SK-N-SH (cell line): ENCODE measurements around the gene CLN6. TPM values are rescaled to one million over a fixed set of nuclear protein-coding genes. Genes with fewer than 3 reads are reported as not detected.

ENCODE experiments used
- CTCF ChIA-PET: fragments of 300-600, 350-600 bp; formaldehyde crosslinking; extraction: SDS; loops from one replicate; lab custom pipeline; 2021; lab: Yijun Ruan, JAX
- POLR2A ChIA-PET: fragments of 350-600 bp; sonication (Branson Sonifier 250); formaldehyde crosslinking; extraction: SDS; loops from one replicate; lab custom pipeline; 2020; ENCODE audit warnings: antibody characterized with exemption, inconsistent platforms; lab: Yijun Ruan, JAX
- DNase-seq: peaks from one replicate; pipeline ENCODE4 v3.0.0; 2012
- H2AFZ ChIP-seq: fragments of 200-600 bp; sonication (generic); 2 replicates; pipeline ENCODE4 v1.8.1; 2016; ENCODE audit warnings: antibody characterized with exemption, mild to moderate bottlenecking, low read depth
- H3F3A ChIP-seq: fragments of 200-600 bp; sonication (generic); replicated peaks from 2 replicates; pipeline ENCODE3; 2016; ENCODE audit warnings: antibody characterized with exemption, mild to moderate bottlenecking; ENCODE audit not compliant: insufficient read depth
- H3K27ac ChIP-seq, 2 experiments: fragments of 200-500 bp in 1 of 2; fragments of 200-600 bp in 1 of 2; sonication (Bioruptor generic) in 1 of 2; sonication (generic), shearing (Covaris generic) in 1 of 2; 2 replicates each; pipeline versions ENCODE4 v1.5.1 to v1.6.1; 2014 to 2016; ENCODE audit warnings: low read depth in 2 of 2, inconsistent platforms in 1 of 2, low read length in 1 of 2, mild to moderate bottlenecking in 1 of 2, mixed read lengths in 1 of 2
- H3K27me3 ChIP-seq: fragments of 200-600 bp; sonication (generic), shearing (Covaris generic); 2 replicates; pipeline ENCODE4 v1.6.1; 2016; ENCODE audit warnings: mixed run types; ENCODE audit not compliant: insufficient read depth
- H3K36me3 ChIP-seq, 2 experiments: fragments of 200-500 bp in 1 of 2; fragments of 200-600 bp in 1 of 2; sonication (Bioruptor generic) in 1 of 2; sonication (generic) in 1 of 2; replicated peaks in 1 of 2; 2 replicates each; pipeline versions ENCODE3 to v1.5.1; 2014 to 2016; ENCODE audit warnings: low read length in 1 of 2, mild to moderate bottlenecking in 1 of 2; ENCODE audit not compliant: insufficient read depth in 2 of 2, control insufficient read depth in 1 of 2
- H3K4me1 ChIP-seq, 2 experiments: fragments of 200-500 bp in 1 of 2; fragments of 200-600 bp in 1 of 2; sonication (Bioruptor generic) in 1 of 2; sonication (generic), shearing (Covaris generic) in 1 of 2; 2 replicates each; pipeline versions ENCODE4 v1.5.1 to v1.6.1; 2014 to 2016; ENCODE audit warnings: low read depth in 1 of 2, low read length in 1 of 2, mixed run types in 1 of 2; ENCODE audit not compliant: insufficient read depth in 2 of 2, control insufficient read depth in 1 of 2
- H3K4me2 ChIP-seq: fragments of 200-600 bp; sonication (generic), shearing (Covaris generic); 2 replicates; pipeline ENCODE4 v1.6.1; 2017; ENCODE audit warnings: mixed run types
- H3K4me3 ChIP-seq, 2 experiments: fragments of 200-500 bp in 1 of 2; fragments of 200-600 bp in 1 of 2; sonication (Bioruptor generic) in 1 of 2; sonication (generic), shearing (Covaris generic) in 1 of 2; 2 replicates each; pipeline versions ENCODE4 v1.5.1 to v1.8.1; 2014 to 2016; ENCODE audit warnings: low read depth in 2 of 2, inconsistent platforms in 1 of 2, low read length in 1 of 2, mild to moderate bottlenecking in 1 of 2, mixed read lengths in 1 of 2, moderate library complexity in 1 of 2
- H3K79me2 ChIP-seq: fragments of 200-600 bp; sonication (generic); 2 replicates; pipeline ENCODE4 v1.8.1; 2017; ENCODE audit warnings: mild to moderate bottlenecking; ENCODE audit not compliant: insufficient read depth
- H3K9ac ChIP-seq: fragments of 200-600 bp; sonication (generic); 2 replicates; pipeline ENCODE4 v1.6.1; 2017; ENCODE audit warnings: mixed run types
- H3K9me2 ChIP-seq: fragments of 200-600 bp; sonication (generic); 2 replicates; pipeline ENCODE4 v1.6.1; 2017; ENCODE audit warnings: mixed run types
- H3K9me3 ChIP-seq: fragments of 200-600 bp; sonication (generic); 2 replicates; pipeline ENCODE4 v1.6.1; 2017; ENCODE audit warnings: mixed run types, mild to moderate bottlenecking, moderate library complexity
- H4K20me1 ChIP-seq: fragments of 200-600 bp; sonication (generic); 2 replicates; pipeline ENCODE4 v1.6.1; 2017; ENCODE audit warnings: mild to moderate bottlenecking, mixed run types; ENCODE audit not compliant: insufficient read depth
- CHD2 ChIP-seq: fragments of 150-350 bp; IDR thresholded peaks from 2 replicates; pipeline ENCODE4 v1.6.1; 2018; ENCODE audit warnings: low read length; ENCODE audit not compliant: partially characterized antibody
- ELF1 ChIP-seq: IDR thresholded peaks from 2 replicates; pipeline ENCODE4 v1.4.0; 2012
- EP300 ChIP-seq, 2 experiments: IDR thresholded peaks; 2 replicates each; pipeline versions ENCODE4 v1.4.0 to v1.6.1; 2012; ENCODE audit warnings: borderline replicate concordance in 1 of 2, low read depth in 1 of 2, low read length in 1 of 2
- FOXJ3 ChIP-seq: sonication (generic); formaldehyde crosslinking; IDR thresholded peaks from 2 replicates; pipeline ENCODE4 v1.5.1; 2020; ENCODE audit warnings: mild to moderate bottlenecking, missing genetic modification reagents
- FOXM1 ChIP-seq: IDR thresholded peaks from 2 replicates; pipeline ENCODE4 v1.4.0; 2012; ENCODE audit warnings: low read depth, mild to moderate bottlenecking
- GABPA ChIP-seq: IDR thresholded peaks from 2 replicates; pipeline ENCODE4 v1.4.0; 2012; ENCODE audit warnings: low read depth, mild to moderate bottlenecking
- JUND ChIP-seq: IDR thresholded peaks from 2 replicates; pipeline ENCODE4 v1.4.0; 2012
- NFIC ChIP-seq: IDR thresholded peaks from 2 replicates; pipeline ENCODE4 v1.4.0; 2012; ENCODE audit warnings: borderline replicate concordance
- NRF1 ChIP-seq: IDR thresholded peaks from 2 replicates; pipeline ENCODE4 v1.6.1; 2012; ENCODE audit warnings: low read depth, mild to moderate bottlenecking, low read length
- RAD21 ChIP-seq: IDR thresholded peaks from 2 replicates; pipeline ENCODE4 v1.6.1; 2012; ENCODE audit warnings: mild to moderate bottlenecking, low read length
- RFX5 ChIP-seq: IDR thresholded peaks from 2 replicates; pipeline ENCODE4 v1.6.1; 2012; ENCODE audit warnings: mild to moderate bottlenecking, improper control_type of control experiment, low read length
- SIN3A ChIP-seq: IDR thresholded peaks from 2 replicates; pipeline ENCODE4 v1.6.1; 2012; ENCODE audit warnings: low read depth, mild to moderate bottlenecking, low read length, moderate library complexity, borderline replicate concordance
- TAF1 ChIP-seq: IDR thresholded peaks from 2 replicates; pipeline ENCODE4 v1.6.1; 2012; ENCODE audit warnings: low read depth, mild to moderate bottlenecking, low read length, moderate library complexity, borderline replicate concordance
- TCF12 ChIP-seq: IDR thresholded peaks from 2 replicates; pipeline ENCODE4 v1.4.0; 2012
- YY1 ChIP-seq: IDR thresholded peaks from 2 replicates; pipeline ENCODE4 v1.4.0; 2012; ENCODE audit warnings: low read depth, mild to moderate bottlenecking
- WGBS: methylation state at CpG from one replicate; pipeline ENCODE4 v1.1.6; 2017; ENCODE audit warnings: low lambda C conversion rate; 5-methylcytosine and 5-hydroxymethylcytosine counted together
- polyA plus RNA-seq, 3 experiments: library from polyadenylated mRNA; depleted of rRNA; stranded (reverse); fragments of >200 nt; gene quantifications; 2 replicates each; pipeline ENCODE4 v1.2.3, GENCODE V29; 2012
- TF ChIP-seq, protein P1 (sequence below): IDR thresholded peaks from 2 replicates; pipeline ENCODE4 v1.4.0; 2012; ENCODE audit warnings: low read depth, borderline replicate concordance
- TF ChIP-seq, protein P2 (sequence below): IDR thresholded peaks from 2 replicates; pipeline ENCODE4 v1.4.0; 2012; ENCODE audit warnings: low read depth
- TF ChIP-seq, protein P3 (sequence below): fragments of 150-350 bp; IDR thresholded peaks from 2 replicates; pipeline ENCODE4 v1.6.1; 2016; ENCODE audit warnings: mild to moderate bottlenecking, low read depth, low read length
- TF ChIP-seq, protein P4 (sequence below): IDR thresholded peaks from 2 replicates; pipeline ENCODE4; 2012
- TF ChIP-seq, protein P5 (sequence below): fragments of 200-600 bp; sonication (generic); IDR thresholded peaks from 2 replicates; pipeline ENCODE4 v1.6.1; 2017; ENCODE audit warnings: antibody characterized with exemption, mild to moderate bottlenecking, moderate library complexity
- TF ChIP-seq, protein P6 (sequence below): IDR thresholded peaks from 2 replicates; pipeline ENCODE4 v1.4.0; 2012; ENCODE audit warnings: low read depth, borderline replicate concordance

CLN6 gene
- polyA plus RNA-seq, 1 of the 3 experiments (the other 2 are of a cell fraction), result 27.5 TPM

DNA sequence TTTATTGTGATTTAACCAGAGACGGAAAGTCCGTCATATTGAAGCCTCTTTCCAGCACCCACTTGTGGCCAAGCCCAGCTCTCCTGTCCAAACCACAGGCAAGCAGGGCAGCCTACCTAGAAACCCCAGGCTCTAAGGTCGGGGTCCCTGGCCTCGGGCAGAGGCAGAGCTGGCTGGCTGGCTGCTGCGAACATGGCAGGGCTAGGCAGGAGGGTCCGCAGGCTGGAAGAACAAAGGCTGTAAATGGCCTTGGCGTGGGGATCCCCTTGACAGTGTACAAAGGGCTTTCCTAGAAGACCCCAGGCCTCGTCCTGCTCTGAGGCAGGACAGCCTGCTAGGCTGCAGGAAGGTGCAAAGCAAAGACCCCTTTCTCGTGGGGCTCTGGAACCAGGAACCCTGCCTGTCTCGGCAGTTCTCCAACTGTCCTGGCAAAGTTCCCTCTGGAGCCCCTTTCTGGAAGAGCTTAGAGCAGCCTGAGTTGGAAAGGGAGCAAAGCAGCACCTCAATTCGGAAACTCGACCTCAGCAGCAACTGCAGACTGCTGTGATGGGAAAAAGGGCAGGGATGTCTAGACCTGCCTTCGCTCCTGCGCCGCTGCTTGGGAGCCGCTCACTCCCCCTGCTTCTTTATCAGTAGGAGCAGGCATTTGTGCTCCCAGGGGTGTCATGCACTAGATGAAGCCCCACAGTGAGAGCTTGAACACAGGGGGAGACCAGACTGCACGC, 32.9 kb downstream of the CLN6 start:
- ChIA-PET CTCF (interaction anchor here (0.6 to 7.6 kb wide), 7 partner anchors 9 to 740 kb away, joined by 3 to 52 read pairs (median 4); no protein-coding TSS in a partner anchor), POLR2A (no interaction called here)
- no peak overlapping the region for H3K9ac ChIP-seq
- H3K4me3 ChIP-seq, result no peak overlapping the region
- 96% methylated on average over 5 of the region's 17 CpGs for WGBS
- H3K9me3 ChIP-seq, result no peaks in the 10 kb centered on the region
- DNase-seq, result peak; percentile 15
- peaks cover 12 to 22% of the 10 kb centered on the region in 2 experiments for H3K36me3 ChIP-seq
- no peaks in the 10 kb centered on the region for H3K27me3 ChIP-seq
- H3K27ac ChIP-seq, result no peak overlapping the region
- no peaks in the 10 kb centered on the region for H4K20me1 ChIP-seq
- no peaks in the 10 kb centered on the region for H3K79me2 ChIP-seq
- TF ChIP-seq, protein P1, sequence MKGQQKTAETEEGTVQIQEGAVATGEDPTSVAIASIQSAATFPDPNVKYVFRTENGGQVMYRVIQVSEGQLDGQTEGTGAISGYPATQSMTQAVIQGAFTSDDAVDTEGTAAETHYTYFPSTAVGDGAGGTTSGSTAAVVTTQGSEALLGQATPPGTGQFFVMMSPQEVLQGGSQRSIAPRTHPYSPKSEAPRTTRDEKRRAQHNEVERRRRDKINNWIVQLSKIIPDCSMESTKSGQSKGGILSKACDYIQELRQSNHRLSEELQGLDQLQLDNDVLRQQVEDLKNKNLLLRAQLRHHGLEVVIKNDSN, result no peak
- TF ChIP-seq FOXM1, result no peak
- no peak for TF ChIP-seq GABPA
- TF ChIP-seq, protein P2, sequence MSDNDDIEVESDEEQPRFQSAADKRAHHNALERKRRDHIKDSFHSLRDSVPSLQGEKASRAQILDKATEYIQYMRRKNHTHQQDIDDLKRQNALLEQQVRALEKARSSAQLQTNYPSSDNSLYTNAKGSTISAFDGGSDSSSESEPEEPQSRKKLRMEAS, result no peak
- TF ChIP-seq EP300 (IDR thresholded peaks at IDR 0.05; ENCODE audit: borderline replicate concordance in 1 of 2, low read depth in 1 of 2, low read length in 1 of 2), result no peak
- no peak for TF ChIP-seq RFX5
- no peak for TF ChIP-seq TCF12
- no peak for TF ChIP-seq TAF1
- TF ChIP-seq CHD2, result no peak
- TF ChIP-seq FOXJ3 (CRISPR knock-in tag), result no peak
- TF ChIP-seq, protein P3, sequence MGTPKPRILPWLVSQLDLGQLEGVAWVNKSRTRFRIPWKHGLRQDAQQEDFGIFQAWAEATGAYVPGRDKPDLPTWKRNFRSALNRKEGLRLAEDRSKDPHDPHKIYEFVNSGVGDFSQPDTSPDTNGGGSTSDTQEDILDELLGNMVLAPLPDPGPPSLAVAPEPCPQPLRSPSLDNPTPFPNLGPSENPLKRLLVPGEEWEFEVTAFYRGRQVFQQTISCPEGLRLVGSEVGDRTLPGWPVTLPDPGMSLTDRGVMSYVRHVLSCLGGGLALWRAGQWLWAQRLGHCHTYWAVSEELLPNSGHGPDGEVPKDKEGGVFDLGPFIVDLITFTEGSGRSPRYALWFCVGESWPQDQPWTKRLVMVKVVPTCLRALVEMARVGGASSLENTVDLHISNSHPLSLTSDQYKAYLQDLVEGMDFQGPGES, result no peak
- peaks cover 0 to 20% of the 10 kb centered on the region in 2 experiments; a peak in 1 of 4 replicates for H3K4me1 ChIP-seq
- no peaks in the 10 kb centered on the region for H3F3A ChIP-seq
- no peaks in the 10 kb centered on the region for H3K9me2 ChIP-seq
- no peak overlapping the region for H2AFZ ChIP-seq
- no peak overlapping the region for H3K4me2 ChIP-seq

DNA sequence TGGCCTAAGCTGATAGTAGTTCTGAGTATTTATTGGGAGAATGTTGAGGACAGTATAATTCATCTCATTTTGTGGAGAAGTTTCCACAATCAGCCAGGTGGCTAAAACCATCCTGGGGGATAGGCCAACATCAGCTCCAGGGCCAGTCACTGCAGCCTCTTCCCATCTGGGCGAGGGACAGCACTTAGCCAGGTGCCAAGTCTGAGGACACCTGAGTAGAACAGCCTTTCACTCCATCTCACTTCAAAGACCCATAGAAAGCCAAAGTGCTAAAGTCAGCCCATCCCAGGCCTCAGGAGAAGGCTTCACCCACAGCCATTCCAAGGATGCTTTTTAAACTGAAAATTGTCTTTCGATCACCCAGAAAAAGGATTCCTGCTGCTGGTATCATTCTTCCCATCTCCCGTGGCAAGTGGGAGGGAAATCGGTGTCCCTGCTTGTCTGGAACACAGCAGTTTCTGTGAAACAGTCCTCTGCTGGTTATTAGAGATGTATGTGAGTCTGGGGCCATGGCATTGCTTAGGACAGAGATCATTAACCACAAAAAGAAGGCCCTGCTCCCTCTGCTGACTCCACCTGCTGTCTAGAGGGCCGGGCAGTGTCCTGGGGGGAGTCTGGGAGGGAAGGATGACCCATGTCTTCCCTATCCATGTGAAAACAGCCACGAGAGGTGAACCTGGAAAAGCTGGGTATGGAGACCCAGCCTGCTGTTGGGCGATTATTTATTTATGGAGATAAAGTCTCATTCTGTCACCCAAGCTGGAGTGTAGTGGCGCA, 34.0 kb downstream of the CLN6 start:
- ChIA-PET CTCF (interaction anchor here (0.7 to 7.6 kb wide), 9 partner anchors 8 to 738 kb away, joined by 3 to 52 read pairs (median 3); partner anchors contain the start of gene CLN6), POLR2A (no interaction called here)
- DNase-seq, result peak; percentile 17
- peak overlapping the region in 1 of 2 experiments; percentile 39; a peak in 1 of 4 replicates for H3K27ac ChIP-seq
- H2AFZ ChIP-seq, result no peak overlapping the region
- no peaks in the 10 kb centered on the region for H4K20me1 ChIP-seq
- no peak overlapping the region for H3K4me3 ChIP-seq
- H3K9ac ChIP-seq, result no peak overlapping the region
- H3K36me3 ChIP-seq, result peaks cover 16 to 27% of the 10 kb centered on the region in 2 experiments
- H3K27me3 ChIP-seq, result no peaks in the 10 kb centered on the region
- 93% methylated on average over 6 of the region's 8 CpGs for WGBS
- no peaks in the 10 kb centered on the region for H3K79me2 ChIP-seq
- no peaks in the 10 kb centered on the region for H3K9me3 ChIP-seq
- peaks cover 0 to 17% of the 10 kb centered on the region in 2 experiments; a peak in 2 of 4 replicates for H3K4me1 ChIP-seq
- H3K9me2 ChIP-seq, result no peaks in the 10 kb centered on the region
- H3K4me2 ChIP-seq, result no peak overlapping the region
- no peaks in the 10 kb centered on the region for H3F3A ChIP-seq
- TF ChIP-seq, protein P4, sequence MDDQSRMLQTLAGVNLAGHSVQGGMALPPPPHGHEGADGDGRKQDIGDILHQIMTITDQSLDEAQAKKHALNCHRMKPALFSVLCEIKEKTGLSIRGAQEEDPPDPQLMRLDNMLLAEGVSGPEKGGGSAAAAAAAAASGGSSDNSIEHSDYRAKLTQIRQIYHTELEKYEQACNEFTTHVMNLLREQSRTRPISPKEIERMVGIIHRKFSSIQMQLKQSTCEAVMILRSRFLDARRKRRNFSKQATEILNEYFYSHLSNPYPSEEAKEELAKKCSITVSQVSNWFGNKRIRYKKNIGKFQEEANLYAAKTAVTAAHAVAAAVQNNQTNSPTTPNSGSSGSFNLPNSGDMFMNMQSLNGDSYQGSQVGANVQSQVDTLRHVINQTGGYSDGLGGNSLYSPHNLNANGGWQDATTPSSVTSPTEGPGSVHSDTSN, result no peak
- TF ChIP-seq YY1 (no peak), TCF12 (no peak), ELF1 (no peak), JUND (no peak), NFIC (no peak), SIN3A (no peak), RAD21 (no peak), NRF1 (no peak)
- TF ChIP-seq, protein P5, sequence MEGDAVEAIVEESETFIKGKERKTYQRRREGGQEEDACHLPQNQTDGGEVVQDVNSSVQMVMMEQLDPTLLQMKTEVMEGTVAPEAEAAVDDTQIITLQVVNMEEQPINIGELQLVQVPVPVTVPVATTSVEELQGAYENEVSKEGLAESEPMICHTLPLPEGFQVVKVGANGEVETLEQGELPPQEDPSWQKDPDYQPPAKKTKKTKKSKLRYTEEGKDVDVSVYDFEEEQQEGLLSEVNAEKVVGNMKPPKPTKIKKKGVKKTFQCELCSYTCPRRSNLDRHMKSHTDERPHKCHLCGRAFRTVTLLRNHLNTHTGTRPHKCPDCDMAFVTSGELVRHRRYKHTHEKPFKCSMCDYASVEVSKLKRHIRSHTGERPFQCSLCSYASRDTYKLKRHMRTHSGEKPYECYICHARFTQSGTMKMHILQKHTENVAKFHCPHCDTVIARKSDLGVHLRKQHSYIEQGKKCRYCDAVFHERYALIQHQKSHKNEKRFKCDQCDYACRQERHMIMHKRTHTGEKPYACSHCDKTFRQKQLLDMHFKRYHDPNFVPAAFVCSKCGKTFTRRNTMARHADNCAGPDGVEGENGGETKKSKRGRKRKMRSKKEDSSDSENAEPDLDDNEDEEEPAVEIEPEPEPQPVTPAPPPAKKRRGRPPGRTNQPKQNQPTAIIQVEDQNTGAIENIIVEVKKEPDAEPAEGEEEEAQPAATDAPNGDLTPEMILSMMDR, result no peak
- TF ChIP-seq, protein P6, sequence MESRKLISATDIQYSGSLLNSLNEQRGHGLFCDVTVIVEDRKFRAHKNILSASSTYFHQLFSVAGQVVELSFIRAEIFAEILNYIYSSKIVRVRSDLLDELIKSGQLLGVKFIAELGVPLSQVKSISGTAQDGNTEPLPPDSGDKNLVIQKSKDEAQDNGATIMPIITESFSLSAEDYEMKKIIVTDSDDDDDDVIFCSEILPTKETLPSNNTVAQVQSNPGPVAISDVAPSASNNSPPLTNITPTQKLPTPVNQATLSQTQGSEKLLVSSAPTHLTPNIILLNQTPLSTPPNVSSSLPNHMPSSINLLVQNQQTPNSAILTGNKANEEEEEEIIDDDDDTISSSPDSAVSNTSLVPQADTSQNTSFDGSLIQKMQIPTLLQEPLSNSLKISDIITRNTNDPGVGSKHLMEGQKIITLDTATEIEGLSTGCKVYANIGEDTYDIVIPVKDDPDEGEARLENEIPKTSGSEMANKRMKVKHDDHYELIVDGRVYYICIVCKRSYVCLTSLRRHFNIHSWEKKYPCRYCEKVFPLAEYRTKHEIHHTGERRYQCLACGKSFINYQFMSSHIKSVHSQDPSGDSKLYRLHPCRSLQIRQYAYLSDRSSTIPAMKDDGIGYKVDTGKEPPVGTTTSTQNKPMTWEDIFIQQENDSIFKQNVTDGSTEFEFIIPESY, result no peak
